HCT116 (cell line): ENCODE data around the gene GPR17.

Experiments
- ATF3 ChIP-seq: IDR thresholded peaks from 2 replicates; pipeline ENCODE4 v1.6.1; 2012
- CTCF ChIP-seq, 3 experiments: fragments of 200-600 bp in 1 of 3; sonication (generic) in 1 of 3; IDR thresholded peaks in 2 of 3; conservative IDR thresholded peaks in 1 of 3; 2 replicates each; pipeline ENCODE4 v1.5.1; 2012 to 2017; ENCODE audit warnings: low read depth in 2 of 3, low read length in 2 of 3, antibody characterized with exemption in 1 of 3, borderline replicate concordance in 1 of 3, control low read depth in 1 of 3, mild to moderate bottlenecking in 1 of 3, mixed read lengths in 1 of 3, mixed run types in 1 of 3, moderate library complexity in 1 of 3; ENCODE audit not compliant: insufficient read depth in 1 of 3
- EZH2 ChIP-seq: fragments of 200-600 bp; sonication (generic); IDR thresholded peaks from 2 replicates; pipeline ENCODE4 v1.6.1; 2017; ENCODE audit warnings: antibody characterized with exemption, mixed run types
- MAX ChIP-seq: IDR thresholded peaks from 2 replicates; pipeline ENCODE4 v1.6.1; 2012
- POLR2A ChIP-seq: IDR thresholded peaks from 2 replicates; pipeline ENCODE4 v1.7.0; 2011; ENCODE audit warnings: borderline replicate concordance; ENCODE audit not compliant: insufficient read depth, insufficient read length; ENCODE audit errors: extremely low read depth
- POLR2AphosphoS5 ChIP-seq: IDR thresholded peaks from 2 replicates; pipeline ENCODE4 v1.6.1; 2011; ENCODE audit warnings: mild to moderate bottlenecking, low read depth, low read length, moderate library complexity
- SIN3A ChIP-seq: IDR thresholded peaks from 2 replicates; pipeline ENCODE4 v1.6.1; 2012; ENCODE audit warnings: low read depth
- ZNF274 ChIP-seq: fragments of 200-500 bp; sonication (Bioruptor generic); IDR thresholded peaks from 2 replicates; pipeline ENCODE4 v1.6.1; 2014; ENCODE audit warnings: mild to moderate bottlenecking, low read depth, low read length, inconsistent platforms

- TF ChIP-seq CTCF (IDR thresholded peaks at IDR 0.05 in 2 of 3, conservative IDR thresholded peaks at IDR 0.05 in 1 of 3; ENCODE audit: borderline replicate concordance in 1 of 3, insufficient read depth in 1 of 3, low read depth in 2 of 3, low read length in 2 of 3) = no peak
- no peak for TF ChIP-seq POLR2A
- TF ChIP-seq ATF3 = no peak
- no peak for TF ChIP-seq SIN3A
- TF ChIP-seq ZNF274 = no peak
- TF ChIP-seq POLR2AphosphoS5 = no peak
- no peak for TF ChIP-seq EZH2
- no peak for TF ChIP-seq MAX
These were observed 11.3 kb downstream of the GPR17 start for GRCh38 chr2:127657232-127657595.
